ENCODE data around the gene RBMS3. TPM values are rescaled to one million over a fixed set of nuclear protein-coding genes. Genes with fewer than 3 reads are reported as not detected.

Gene RBMS3
- total and polyA plus RNA-seq, 4 donors = 26.8 to 203 (median 94.8) TPM

DNA sequence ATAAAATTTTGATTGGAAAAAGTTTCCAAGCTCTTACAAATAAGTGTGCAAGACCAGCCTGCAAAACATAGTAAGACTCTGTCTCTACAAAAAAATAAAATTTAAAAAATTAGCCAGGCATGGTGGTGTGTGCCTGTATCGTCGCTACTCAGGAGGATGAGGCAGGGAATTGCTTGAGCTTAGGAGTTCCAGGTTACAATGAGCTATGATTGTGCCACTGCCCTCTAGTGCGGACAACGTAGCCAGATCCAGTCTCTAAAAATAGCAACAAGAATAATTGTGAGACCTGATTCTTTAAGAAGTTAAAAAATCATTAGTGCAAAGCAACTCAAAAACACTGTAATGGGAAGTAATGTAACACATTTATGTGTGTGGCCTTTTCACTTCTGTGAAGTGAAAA is 251.6 kb downstream of the RBMS3 start:
- Histone ChIP-seq H3K27ac (ENCODE audit: low read depth in 1 of 2, low read length in 2 of 2) (no peak overlapping the region), H3K4me1 (ENCODE audit: control insufficient read depth in 1 of 2, insufficient read depth in 2 of 2, low read length in 2 of 2) (peaks cover 5 to 8% of the 10 kb centered on the region in 2 donors), H3K36me3 (ENCODE audit: control insufficient read depth in 1 of 2, insufficient read depth in 2 of 2, low read length in 1 of 2) (no peaks in the 10 kb centered on the region), H3K27me3 (ENCODE audit: control insufficient read depth in 1 of 2, insufficient read depth in 2 of 2, low read length in 1 of 2) (no peaks in the 10 kb centered on the region), H3K4me3 (ENCODE audit: low read length in 2 of 2) (no peak overlapping the region), H3K9me3 (ENCODE audit: control insufficient read depth, low read length) (no peaks in the 10 kb centered on the region)
- ATAC-seq (ENCODE audit: low FRiP score) (no peak), DNase-seq (no peak)
- 31 to 33% methylated on average over 4 of the region's 4 CpGs for WGBS, 2 donors
- intact Hi-C loops (cut with DNase I) = no loop called here

DNA sequence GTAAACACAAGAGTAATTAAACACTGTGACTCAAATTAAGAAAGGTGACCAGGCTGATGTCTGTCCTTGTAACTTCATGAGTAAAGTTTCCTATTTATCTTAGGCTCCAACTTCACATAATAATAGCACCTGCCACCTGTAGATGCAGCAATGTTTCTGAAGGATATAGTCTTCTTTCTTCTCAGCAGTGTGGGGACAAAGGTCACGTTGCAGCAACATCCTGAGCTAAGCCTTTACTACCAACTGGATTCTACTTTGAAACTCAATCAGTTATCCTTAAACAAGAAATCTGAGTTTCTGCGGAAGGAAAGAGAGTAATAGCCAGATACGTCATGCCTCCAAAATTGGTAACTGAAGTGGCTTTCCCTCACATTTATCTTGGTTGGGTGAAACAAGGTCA is 253.1 kb downstream of the RBMS3 start:
- Histone ChIP-seq H3K36me3 (ENCODE audit: control insufficient read depth in 1 of 2, insufficient read depth in 2 of 2, low read length in 1 of 2) (no peaks in the 10 kb centered on the region), H3K27me3 (ENCODE audit: control insufficient read depth in 1 of 2, insufficient read depth in 2 of 2, low read length in 1 of 2) (no peaks in the 10 kb centered on the region), H3K4me1 (ENCODE audit: control insufficient read depth in 1 of 2, insufficient read depth in 2 of 2, low read length in 2 of 2) (peaks cover 5 to 8% of the 10 kb centered on the region in 2 donors), H3K4me3 (ENCODE audit: low read length in 2 of 2) (no peak overlapping the region), H3K27ac (ENCODE audit: low read depth in 1 of 2, low read length in 2 of 2) (no peak overlapping the region), H3K9me3 (ENCODE audit: control insufficient read depth, low read length) (no peaks in the 10 kb centered on the region)
- WGBS, 2 donors = 84 to 89% methylated on average over 3 of the region's 3 CpGs
- no peak for DNase-seq
- intact Hi-C loops (cut with DNase I) = no loop called here
- no peak for ATAC-seq (ENCODE audit: low FRiP score)

DNA sequence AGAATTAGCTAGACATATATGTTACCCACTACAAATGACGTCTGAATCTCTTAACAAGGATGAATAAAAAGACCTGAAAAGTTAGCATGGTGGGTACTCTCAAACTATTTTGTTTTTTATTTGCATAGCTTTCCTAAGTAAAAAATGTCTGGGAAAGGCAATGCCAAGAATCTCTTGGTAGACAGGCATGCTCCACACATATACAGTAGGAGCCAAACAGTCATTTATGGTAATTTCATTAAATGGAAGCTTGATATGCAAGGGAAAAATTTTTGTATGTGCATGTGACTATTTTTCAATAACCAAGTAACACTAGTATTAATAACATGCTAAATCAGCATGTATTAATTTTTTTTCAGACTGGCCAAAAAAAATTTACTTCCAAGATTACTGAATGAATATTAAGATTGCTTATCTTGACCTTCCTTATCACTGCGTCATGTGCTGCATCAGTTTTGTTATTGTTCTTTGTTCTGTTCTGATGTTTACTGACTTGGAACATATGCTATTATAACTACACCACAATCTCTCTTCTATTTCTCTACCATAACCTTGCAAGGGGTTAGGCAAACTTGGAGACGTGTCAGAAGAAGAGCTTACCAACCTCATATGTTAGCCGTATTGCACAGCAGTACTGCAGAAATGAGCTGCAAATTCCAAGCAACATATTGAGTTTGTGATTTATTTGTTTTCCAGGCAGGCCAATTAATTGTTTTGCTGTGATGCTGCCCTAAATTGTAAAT is 255.3 kb downstream of the RBMS3 start:
- no peaks in the 10 kb centered on the region for H3K9me3 ChIP-seq (ENCODE audit: control insufficient read depth, low read length)
- H3K4me1 ChIP-seq (ENCODE audit: control insufficient read depth in 1 of 2, insufficient read depth in 2 of 2, low read length in 2 of 2) = peaks cover 5 to 6% of the 10 kb centered on the region in 2 donors
- H3K4me3 ChIP-seq (ENCODE audit: low read length in 2 of 2) = no peak overlapping the region
- DNase-seq = no peak
- intact Hi-C loops (cut with DNase I) = no loop called here
- H3K36me3 ChIP-seq (ENCODE audit: control insufficient read depth in 1 of 2, insufficient read depth in 2 of 2, low read length in 1 of 2) = no peaks in the 10 kb centered on the region
- no peaks in the 10 kb centered on the region for H3K27me3 ChIP-seq (ENCODE audit: control insufficient read depth in 1 of 2, insufficient read depth in 2 of 2, low read length in 1 of 2)
- no peak for ATAC-seq (ENCODE audit: low FRiP score)
- no peak overlapping the region for H3K27ac ChIP-seq (ENCODE audit: low read depth in 1 of 2, low read length in 2 of 2)
- WGBS, 2 donors = 68 to 74% methylated on average over 4 of the region's 4 CpGs

DNA sequence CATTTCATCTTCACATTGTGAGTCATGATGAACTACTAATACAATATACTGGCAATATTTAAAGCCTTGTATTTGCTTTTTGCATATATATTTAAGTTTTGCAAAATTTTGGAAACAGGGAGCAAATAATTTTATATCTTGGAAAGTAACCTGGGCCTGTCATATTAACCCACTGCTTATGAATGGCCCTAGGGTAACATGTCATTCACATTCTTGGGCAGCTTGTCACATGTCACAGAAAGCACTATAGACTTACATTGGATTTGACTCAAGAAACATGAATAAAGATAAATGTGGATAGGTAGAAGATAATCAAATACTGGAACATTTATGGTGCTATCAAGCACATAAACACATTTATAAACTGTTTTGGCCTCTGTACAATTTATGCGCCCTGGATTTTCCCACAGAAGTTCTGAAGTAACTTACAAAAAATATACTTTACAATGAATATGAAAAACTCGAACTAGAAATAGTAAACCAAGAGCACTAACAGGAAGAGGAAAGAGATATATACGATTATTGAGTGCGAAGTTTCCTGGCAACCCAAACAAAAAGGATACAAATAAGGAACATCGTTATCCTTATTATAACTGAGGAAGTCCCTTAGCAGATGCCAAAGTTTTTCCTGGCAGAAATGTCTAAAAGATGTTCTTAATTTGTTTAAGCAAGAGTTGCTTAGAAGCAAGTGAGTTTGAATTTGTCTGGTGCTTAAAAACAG is 257.2 kb downstream of the RBMS3 start:
- Histone ChIP-seq H3K27me3 (ENCODE audit: control insufficient read depth in 1 of 2, insufficient read depth in 2 of 2, low read length in 1 of 2) (no peaks in the 10 kb centered on the region), H3K4me3 (ENCODE audit: low read length in 2 of 2) (no peak overlapping the region), H3K9me3 (ENCODE audit: control insufficient read depth, low read length) (no peaks in the 10 kb centered on the region), H3K4me1 (ENCODE audit: control insufficient read depth in 1 of 2, insufficient read depth in 2 of 2, low read length in 2 of 2) (peaks cover 0 to 3% of the 10 kb centered on the region in 2 donors), H3K36me3 (ENCODE audit: control insufficient read depth in 1 of 2, insufficient read depth in 2 of 2, low read length in 1 of 2) (no peaks in the 10 kb centered on the region), H3K27ac (ENCODE audit: low read depth in 1 of 2, low read length in 2 of 2) (no peak overlapping the region)
- WGBS, 2 donors = 48 to 50% methylated on average over 5 of the region's 5 CpGs
- intact Hi-C loops (cut with DNase I) = no loop called here
- DNase-seq = no peak
- no peak for ATAC-seq (ENCODE audit: low FRiP score)

DNA sequence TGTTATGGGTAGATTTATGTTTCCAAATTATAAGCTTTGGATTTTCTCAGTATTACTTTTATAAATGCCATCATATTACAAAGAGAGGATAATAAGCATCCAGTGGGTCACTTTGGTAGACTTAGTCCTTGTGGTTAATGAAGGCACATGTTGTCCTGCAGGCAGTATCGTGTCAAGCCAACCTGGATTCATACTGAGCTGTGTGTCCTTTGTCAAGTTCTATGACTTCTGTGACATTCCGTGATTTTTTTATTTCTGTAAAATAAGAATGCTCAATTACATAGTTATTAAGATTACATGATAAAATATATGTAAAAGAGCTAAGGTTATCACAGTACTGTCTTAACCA is 257.7 kb downstream of the RBMS3 start:
- no peak overlapping the region for H3K4me3 ChIP-seq (ENCODE audit: low read length in 2 of 2)
- ATAC-seq (ENCODE audit: low FRiP score) = no peak
- H3K27ac ChIP-seq (ENCODE audit: low read depth in 1 of 2, low read length in 2 of 2) = no peak overlapping the region
- no peaks in the 10 kb centered on the region for H3K9me3 ChIP-seq (ENCODE audit: control insufficient read depth, low read length)
- H3K36me3 ChIP-seq (ENCODE audit: control insufficient read depth in 1 of 2, insufficient read depth in 2 of 2, low read length in 1 of 2) = no peaks in the 10 kb centered on the region
- H3K27me3 ChIP-seq (ENCODE audit: control insufficient read depth in 1 of 2, insufficient read depth in 2 of 2, low read length in 1 of 2) = no peaks in the 10 kb centered on the region
- intact Hi-C loops (cut with DNase I) = no loop called here
- H3K4me1 ChIP-seq (ENCODE audit: control insufficient read depth in 1 of 2, insufficient read depth in 2 of 2, low read length in 2 of 2) = peaks cover 0 to 3% of the 10 kb centered on the region in 2 donors
- WGBS, 2 donors = 80% methylated on average over 2 of the region's 2 CpGs
- no peak for DNase-seq

DNA sequence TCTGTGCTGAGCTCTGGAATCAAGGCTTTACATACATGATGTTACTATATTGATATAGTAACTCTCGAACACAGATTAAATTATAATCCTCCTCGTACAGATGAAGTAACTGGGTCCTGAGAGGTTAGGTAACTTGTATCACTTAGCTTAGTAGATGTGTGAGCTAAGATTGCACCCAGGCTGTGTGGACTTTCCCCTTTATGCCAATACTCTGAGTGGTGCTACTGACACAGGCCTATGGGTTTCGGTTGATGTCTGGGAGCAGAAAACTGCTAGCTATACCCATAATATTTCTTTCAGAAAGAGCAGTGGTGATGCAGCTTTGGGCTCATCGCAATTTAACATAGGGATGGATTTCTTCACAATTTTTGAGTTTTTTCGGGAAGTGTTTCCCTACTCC is 259.7 kb downstream of the RBMS3 start:
- Histone ChIP-seq H3K27me3 (ENCODE audit: control insufficient read depth in 1 of 2, insufficient read depth in 2 of 2, low read length in 1 of 2) (no peaks in the 10 kb centered on the region), H3K27ac (ENCODE audit: low read depth in 1 of 2, low read length in 2 of 2) (no peak overlapping the region), H3K4me3 (ENCODE audit: low read length in 2 of 2) (no peak overlapping the region), H3K9me3 (ENCODE audit: control insufficient read depth, low read length) (no peaks in the 10 kb centered on the region), H3K4me1 (ENCODE audit: control insufficient read depth in 1 of 2, insufficient read depth in 2 of 2, low read length in 2 of 2) (peaks cover 0 to 3% of the 10 kb centered on the region in 2 donors), H3K36me3 (ENCODE audit: control insufficient read depth in 1 of 2, insufficient read depth in 2 of 2, low read length in 1 of 2) (no peaks in the 10 kb centered on the region)
- no peak for DNase-seq
- no peak for ATAC-seq (ENCODE audit: low FRiP score)
- 95 to 96% methylated on average over 5 of the region's 5 CpGs for WGBS, 2 donors
- intact Hi-C loops (cut with DNase I) = no loop called here

DNA sequence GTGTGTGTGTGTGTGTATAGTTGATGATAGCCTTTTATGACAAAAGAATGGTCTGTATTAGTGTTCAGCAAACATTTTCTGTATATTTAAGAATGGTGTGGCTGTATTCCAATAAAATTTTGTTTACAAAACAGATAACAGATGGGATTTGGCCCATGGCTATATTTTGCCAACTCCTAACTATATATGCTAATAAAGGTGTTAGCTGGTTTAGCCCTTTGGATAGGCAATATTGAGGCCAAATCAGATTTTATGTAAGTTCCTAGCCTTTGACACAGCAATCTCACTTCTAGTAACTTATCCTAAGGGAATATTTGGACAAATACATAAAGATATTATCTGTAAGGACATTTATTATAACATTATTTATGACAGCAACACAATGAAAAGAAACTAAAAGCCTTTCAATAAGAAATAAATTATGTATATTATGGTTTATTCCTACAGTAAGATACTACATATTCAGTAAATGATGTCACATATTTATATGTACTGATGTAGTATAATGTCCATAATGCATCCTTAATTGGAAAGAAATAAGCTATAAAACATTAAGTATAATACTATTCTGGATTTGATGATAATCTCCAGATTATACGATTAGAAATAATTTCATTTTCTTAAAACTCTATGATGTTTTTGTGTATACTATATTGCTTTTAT is 264.0 kb downstream of the RBMS3 start:
- WGBS, 2 donors = 85 to 90% methylated on average over 1 of the region's 1 CpG
- no peaks in the 10 kb centered on the region for H3K36me3 ChIP-seq (ENCODE audit: control insufficient read depth in 1 of 2, insufficient read depth in 2 of 2, low read length in 1 of 2)
- H3K4me3 ChIP-seq (ENCODE audit: low read length in 2 of 2) = no peak overlapping the region
- no peaks in the 10 kb centered on the region for H3K9me3 ChIP-seq (ENCODE audit: control insufficient read depth, low read length)
- H3K4me1 ChIP-seq (ENCODE audit: control insufficient read depth in 1 of 2, insufficient read depth in 2 of 2, low read length in 2 of 2) = peaks cover 0 to 3% of the 10 kb centered on the region in 2 donors
- intact Hi-C loops (cut with DNase I) = no loop called here
- no peaks in the 10 kb centered on the region for H3K27me3 ChIP-seq (ENCODE audit: control insufficient read depth in 1 of 2, insufficient read depth in 2 of 2, low read length in 1 of 2)
- DNase-seq = no peak
- H3K27ac ChIP-seq (ENCODE audit: low read depth in 1 of 2, low read length in 2 of 2) = no peak overlapping the region
- ATAC-seq (ENCODE audit: low FRiP score) = no peak

DNA sequence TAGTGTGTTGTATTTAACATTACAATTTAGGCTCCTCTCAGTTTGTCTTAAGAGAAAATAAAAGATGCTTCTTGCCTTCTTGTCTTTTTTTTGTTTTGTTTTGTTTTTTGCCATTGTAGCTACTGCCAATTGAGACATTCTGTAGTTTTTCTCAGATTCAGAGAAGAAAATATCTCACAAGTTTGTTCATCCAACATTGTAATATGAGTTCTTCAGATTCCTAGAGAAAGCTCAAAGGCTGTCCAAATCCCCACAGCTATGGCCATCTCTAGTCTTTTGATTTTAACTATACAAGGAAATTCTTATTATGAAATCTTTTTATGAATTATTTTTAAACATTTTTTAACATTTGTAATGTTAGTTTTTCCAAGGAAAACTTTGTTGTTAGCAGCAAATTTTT is 264.7 kb downstream of the RBMS3 start:
- H3K27ac ChIP-seq (ENCODE audit: low read depth in 1 of 2, low read length in 2 of 2) = no peak overlapping the region
- no peaks in the 10 kb centered on the region for H3K27me3 ChIP-seq (ENCODE audit: control insufficient read depth in 1 of 2, insufficient read depth in 2 of 2, low read length in 1 of 2)
- DNase-seq (no peak), ATAC-seq (ENCODE audit: low FRiP score) (no peak)
- H3K36me3 ChIP-seq (ENCODE audit: control insufficient read depth in 1 of 2, insufficient read depth in 2 of 2, low read length in 1 of 2) = no peaks in the 10 kb centered on the region
- H3K9me3 ChIP-seq (ENCODE audit: control insufficient read depth, low read length) = no peaks in the 10 kb centered on the region
- H3K4me1 ChIP-seq (ENCODE audit: control insufficient read depth in 1 of 2, insufficient read depth in 2 of 2, low read length in 2 of 2) = peaks cover 0 to 3% of the 10 kb centered on the region in 2 donors
- intact Hi-C loops (cut with DNase I) = no loop called here
- H3K4me3 ChIP-seq (ENCODE audit: low read length in 2 of 2) = no peak overlapping the region
